Activated CD8-positive, alpha-beta memory T cell treated with anti-CD3 and anti-CD28 coated beads, Interleukin-2, amount 10 ng/mL, durations not matched to agents 7 days and 5 days (primary cell): ENCODE data around the gene C1orf116. TPM values are rescaled to one million over a fixed set of nuclear protein-coding genes. Genes with fewer than 3 reads are reported as not detected.
A peak's percentile ranks its signal among the peaks of the same experiment; 100 is the strongest.

Experiments used
- ATAC-seq: fragments of 150-1000 bp; cut with Tn5 transposase; one replicate; pipeline ENCODE4 v1.10.0; 2021; ENCODE audit warnings: moderate library complexity
- CTCF ChIA-PET: fragments of 350-600 bp; sonication (Branson Sonifier 250); formaldehyde crosslinking; loops from one replicate; lab custom pipeline; 2021; ENCODE audit warnings: antibody characterized with exemption; lab: Charles Lee
- DNase-seq: peaks from one replicate; pipeline ENCODE4 v3.0.0-alpha.2; 2020
- H3K27ac Mint-ChIP-seq: one replicate; pipeline ENCODE4 v1.8.0; 2021; ENCODE audit warnings: mild to moderate bottlenecking, mixed read lengths
- H3K27me3 Mint-ChIP-seq: one replicate; pipeline ENCODE4 v1.8.0; 2021; ENCODE audit warnings: mixed read lengths
- H3K36me3 Mint-ChIP-seq: one replicate; pipeline ENCODE4 v1.8.0; 2021; ENCODE audit warnings: mild to moderate bottlenecking, mixed read lengths
- H3K4me1 Mint-ChIP-seq: one replicate; pipeline ENCODE4 v1.8.0; 2021; ENCODE audit warnings: mixed read lengths
- H3K4me3 Mint-ChIP-seq: one replicate; pipeline ENCODE4 v1.8.0; 2021; ENCODE audit warnings: mild to moderate bottlenecking, moderate library complexity, mixed read lengths
- H3K9me3 Mint-ChIP-seq: one replicate; pipeline ENCODE4 v1.8.0; 2022; ENCODE audit warnings: low read depth, mixed read lengths
- total RNA-seq, 2 experiments: library from RNA; stranded (reverse); gene quantifications; one replicate each; pipeline ENCODE4 v1.2.3, GENCODE V29; 2021

The C1orf116 gene
- total RNA-seq, 2 experiments from 2014 or later: not detected

GRCh38 chr1:207056673-207057072 is 24.1 kb upstream of the C1orf116 start:
- H3K27me3 Mint-ChIP-seq: peaks cover 5% of the 10 kb centered on the region
- CTCF ChIA-PET: interaction anchor here (0.7 to 2.4 kb wide), 3 partner anchors 12 to 240 kb away, joined by 3 to 9 read pairs (median 4); no protein-coding TSS in a partner anchor
- no peaks in the 10 kb centered on the region for H3K9me3 Mint-ChIP-seq
- H3K36me3 Mint-ChIP-seq: no peaks in the 10 kb centered on the region
- no peak overlapping the region for H3K27ac Mint-ChIP-seq
- ATAC-seq: no peak
- H3K4me1 Mint-ChIP-seq: peaks cover 20% of the 10 kb centered on the region
- H3K4me3 Mint-ChIP-seq: no peak overlapping the region
- DNase-seq: no peak

- Mint-ChIP-seq H3K36me3 (no peaks in the 10 kb centered on the region), H3K4me1 (peaks cover 28% of the 10 kb centered on the region), H3K9me3 (no peaks in the 10 kb centered on the region), H3K4me3 (no peak overlapping the region), H3K27ac (no peak overlapping the region), H3K27me3 (peaks cover 5% of the 10 kb centered on the region)
- CTCF ChIA-PET: interaction anchor here (0.8 to 2.4 kb wide), 3 partner anchors 13 to 24 kb away, joined by 3 to 9 read pairs (median 3); no protein-coding TSS in a partner anchor
- no peak for ATAC-seq
- no peak for DNase-seq
Observed at GRCh38 chr1:207055386-207056001, 22.9 kb upstream of the C1orf116 start.

GRCh38 chr1:207054491-207054890 is 21.9 kb upstream of the C1orf116 start:
- DNase-seq (no peak), ATAC-seq (no peak)
- H3K9me3 Mint-ChIP-seq: no peaks in the 10 kb centered on the region
- CTCF ChIA-PET: interaction anchor here (2.4 kb wide), 1 partner anchor 25 kb away, joined by 9 read pairs; no protein-coding TSS in a partner anchor
- H3K4me3 Mint-ChIP-seq: no peak overlapping the region
- H3K27me3 Mint-ChIP-seq: peaks cover 5% of the 10 kb centered on the region
- no peak overlapping the region for H3K27ac Mint-ChIP-seq
- peaks cover 31% of the 10 kb centered on the region for H3K4me1 Mint-ChIP-seq
- H3K36me3 Mint-ChIP-seq: peaks cover 2% of the 10 kb centered on the region

- ATAC-seq: peak; percentile 90
- H3K36me3 Mint-ChIP-seq: peaks cover 8% of the 10 kb centered on the region
- H3K4me1 Mint-ChIP-seq: peaks cover 37% of the 10 kb centered on the region
Observed at GRCh38 chr1:207052911-207053769, 20.6 kb upstream of the C1orf116 start, which contains the start of gene PFKFB2. Gene PFKFB2, plus strand, starts transcription at chr1:207053275. Its CDS starts 1,443 bp downstream, at chr1:207054718.

GRCh38 chr1:207051191-207051943 is 18.8 kb upstream of the C1orf116 start, which contains the start of gene YOD1:
Gene YOD1, minus strand, starts transcription at chr1:207051208. Its CDS starts 178 bp downstream, at chr1:207051030.
- no peak for DNase-seq
- peaks cover 21% of the 10 kb centered on the region for H3K36me3 Mint-ChIP-seq

More at GRCh38 chr1:207052911-207053769, 20.6 kb upstream of the C1orf116 start, which contains the start of gene PFKFB2:
- H3K27me3 Mint-ChIP-seq: peaks cover 5% of the 10 kb centered on the region
- CTCF ChIA-PET: interaction anchor here (0.8 to 2.3 kb wide), 14 partner anchors 10 to 446 kb away, joined by 3 to 10 read pairs (median 5); no protein-coding TSS in a partner anchor
- peak within 1 kb of the TSS; percentile 93 for H3K4me3 Mint-ChIP-seq
- peak within 1 kb of the TSS; percentile 82 for H3K27ac Mint-ChIP-seq
- no peaks in the 10 kb centered on the region for H3K9me3 Mint-ChIP-seq
- DNase-seq: peak; percentile 95

GRCh38 chr1:207050480-207051190 is 18.1 kb upstream of the C1orf116 start:
- Mint-ChIP-seq H3K36me3 (peaks cover 25% of the 10 kb centered on the region), H3K4me3 (peak overlapping the region; percentile 95), H3K27me3 (peaks cover 3% of the 10 kb centered on the region), H3K27ac (peak overlapping the region; percentile 93), H3K9me3 (no peaks in the 10 kb centered on the region), H3K4me1 (peaks cover 54% of the 10 kb centered on the region)
- ATAC-seq: peak; percentile 68
- DNase-seq: peak; percentile 95
- CTCF ChIA-PET: interaction anchor here (0.6 to 3.1 kb wide), 18 partner anchors 10 to 449 kb away, joined by 3 to 27 read pairs (median 4); partner anchors contain the start of gene C1orf116

More at GRCh38 chr1:207051191-207051943, 18.8 kb upstream of the C1orf116 start, which contains the start of gene YOD1:
- Mint-ChIP-seq H3K4me3 (peak within 1 kb of the TSS; percentile 95), H3K4me1 (peaks cover 51% of the 10 kb centered on the region), H3K27ac (peak within 1 kb of the TSS; percentile 93), H3K27me3 (peaks cover 3% of the 10 kb centered on the region), H3K9me3 (no peaks in the 10 kb centered on the region)
- CTCF ChIA-PET: interaction anchor here (2.3 to 2.8 kb wide), 2 partner anchors 16 to 32 kb away, joined by 9 to 18 read pairs; no protein-coding TSS in a partner anchor
- ATAC-seq: no peak

GRCh38 chr1:207049974-207050391 is 17.4 kb upstream of the C1orf116 start:
- peaks cover 27% of the 10 kb centered on the region for H3K36me3 Mint-ChIP-seq
- peak overlapping the region; percentile 95 for H3K4me3 Mint-ChIP-seq
- H3K4me1 Mint-ChIP-seq: peaks cover 57% of the 10 kb centered on the region
- peak overlapping the region; percentile 93 for H3K27ac Mint-ChIP-seq
- DNase-seq: peak; percentile 71
- CTCF ChIA-PET: interaction anchor here (0.6 to 3.1 kb wide), 21 partner anchors 11 to 471 kb away, joined by 3 to 27 read pairs (median 4); partner anchors contain the start of genes C1orf116 and DYRK3
- H3K9me3 Mint-ChIP-seq: no peaks in the 10 kb centered on the region
- H3K27me3 Mint-ChIP-seq: peaks cover 3% of the 10 kb centered on the region
- peak; percentile 27 for ATAC-seq

- ATAC-seq: no peak
- Mint-ChIP-seq H3K36me3 (peaks cover 31% of the 10 kb centered on the region), H3K9me3 (no peaks in the 10 kb centered on the region), H3K4me1 (peaks cover 58% of the 10 kb centered on the region), H3K4me3 (peak overlapping the region; percentile 95), H3K27ac (peak overlapping the region; percentile 93), H3K27me3 (peaks cover 3% of the 10 kb centered on the region)
- CTCF ChIA-PET: interaction anchor here (0.9 to 3.1 kb wide), 17 partner anchors 11 to 471 kb away, joined by 3 to 27 read pairs (median 4); partner anchors contain the start of genes C1orf116 and DYRK3
- DNase-seq: no peak
Observed at GRCh38 chr1:207049514-207049913, 17.0 kb upstream of the C1orf116 start.

GRCh38 chr1:207049054-207049453 is 16.5 kb upstream of the C1orf116 start:
- Mint-ChIP-seq H3K4me3 (no peak overlapping the region), H3K4me1 (peaks cover 57% of the 10 kb centered on the region), H3K27me3 (peaks cover under 1% of the 10 kb centered on the region), H3K27ac (no peak overlapping the region), H3K36me3 (peaks cover 31% of the 10 kb centered on the region), H3K9me3 (no peaks in the 10 kb centered on the region)
- CTCF ChIA-PET: interaction anchor here (0.9 to 3.1 kb wide), 5 partner anchors 16 to 472 kb away, joined by 3 to 27 read pairs (median 6); partner anchors contain the start of gene C1orf116
- DNase-seq (no peak), ATAC-seq (no peak)

- ATAC-seq: no peak
- Mint-ChIP-seq H3K36me3 (peaks cover 33% of the 10 kb centered on the region), H3K4me3 (no peak overlapping the region)
Observed at GRCh38 chr1:207048041-207048440, 15.5 kb upstream of the C1orf116 start.

GRCh38 chr1:207047505-207047904 is 14.9 kb upstream of the C1orf116 start:
- H3K4me3 Mint-ChIP-seq: no peak overlapping the region
- CTCF ChIA-PET: interaction anchor here (0.8 to 3.1 kb wide), 8 partner anchors 14 to 358 kb away, joined by 3 to 27 read pairs (median 4); no protein-coding TSS in a partner anchor
- peaks cover 38% of the 10 kb centered on the region for H3K36me3 Mint-ChIP-seq
- H3K4me1 Mint-ChIP-seq: peaks cover 46% of the 10 kb centered on the region
- ATAC-seq: no peak
- no peak overlapping the region for H3K27ac Mint-ChIP-seq
- no peaks in the 10 kb centered on the region for H3K9me3 Mint-ChIP-seq
- H3K27me3 Mint-ChIP-seq: no peaks in the 10 kb centered on the region
- DNase-seq: no peak

More at GRCh38 chr1:207048041-207048440, 15.5 kb upstream of the C1orf116 start:
- CTCF ChIA-PET: interaction anchor here (0.8 to 3.1 kb wide), 5 partner anchors 13 to 357 kb away, joined by 3 to 27 read pairs (median 4); no protein-coding TSS in a partner anchor
- H3K4me1 Mint-ChIP-seq: peaks cover 51% of the 10 kb centered on the region
- H3K9me3 Mint-ChIP-seq: no peaks in the 10 kb centered on the region
- no peaks in the 10 kb centered on the region for H3K27me3 Mint-ChIP-seq
- no peak for DNase-seq
- H3K27ac Mint-ChIP-seq: no peak overlapping the region
